ENCODE measurements around the gene FYB1.

DNA sequence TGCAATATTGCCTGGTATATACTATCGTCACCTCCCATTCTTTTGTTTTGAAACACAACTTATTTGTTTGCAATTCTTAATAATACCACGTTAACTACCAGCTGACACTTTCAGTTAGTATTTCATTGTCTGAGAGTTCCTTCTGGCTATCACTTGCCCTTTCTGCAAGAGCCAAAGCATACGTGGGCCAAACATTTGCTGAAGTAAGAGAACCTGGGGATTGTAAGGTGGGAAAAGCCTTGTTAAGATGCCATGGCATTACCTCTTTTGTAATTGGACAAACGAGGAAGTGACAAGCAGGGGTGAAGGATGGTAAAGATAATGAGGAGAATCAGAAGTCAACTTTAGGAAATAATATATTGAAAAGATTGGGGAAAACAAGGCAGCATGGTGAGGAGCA lies 47.7 kb downstream of the FYB1 start:
- TF ChIP-seq, protein P1, sequence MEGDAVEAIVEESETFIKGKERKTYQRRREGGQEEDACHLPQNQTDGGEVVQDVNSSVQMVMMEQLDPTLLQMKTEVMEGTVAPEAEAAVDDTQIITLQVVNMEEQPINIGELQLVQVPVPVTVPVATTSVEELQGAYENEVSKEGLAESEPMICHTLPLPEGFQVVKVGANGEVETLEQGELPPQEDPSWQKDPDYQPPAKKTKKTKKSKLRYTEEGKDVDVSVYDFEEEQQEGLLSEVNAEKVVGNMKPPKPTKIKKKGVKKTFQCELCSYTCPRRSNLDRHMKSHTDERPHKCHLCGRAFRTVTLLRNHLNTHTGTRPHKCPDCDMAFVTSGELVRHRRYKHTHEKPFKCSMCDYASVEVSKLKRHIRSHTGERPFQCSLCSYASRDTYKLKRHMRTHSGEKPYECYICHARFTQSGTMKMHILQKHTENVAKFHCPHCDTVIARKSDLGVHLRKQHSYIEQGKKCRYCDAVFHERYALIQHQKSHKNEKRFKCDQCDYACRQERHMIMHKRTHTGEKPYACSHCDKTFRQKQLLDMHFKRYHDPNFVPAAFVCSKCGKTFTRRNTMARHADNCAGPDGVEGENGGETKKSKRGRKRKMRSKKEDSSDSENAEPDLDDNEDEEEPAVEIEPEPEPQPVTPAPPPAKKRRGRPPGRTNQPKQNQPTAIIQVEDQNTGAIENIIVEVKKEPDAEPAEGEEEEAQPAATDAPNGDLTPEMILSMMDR (IDR thresholded peaks at IDR 0.05; ENCODE audit: insufficient read depth, low read length), result no peak
- TF ChIP-seq POLR2AphosphoS5 (IDR thresholded peaks at IDR 0.05; ENCODE audit: low read depth), result no peak
- TF ChIP-seq, protein P2, sequence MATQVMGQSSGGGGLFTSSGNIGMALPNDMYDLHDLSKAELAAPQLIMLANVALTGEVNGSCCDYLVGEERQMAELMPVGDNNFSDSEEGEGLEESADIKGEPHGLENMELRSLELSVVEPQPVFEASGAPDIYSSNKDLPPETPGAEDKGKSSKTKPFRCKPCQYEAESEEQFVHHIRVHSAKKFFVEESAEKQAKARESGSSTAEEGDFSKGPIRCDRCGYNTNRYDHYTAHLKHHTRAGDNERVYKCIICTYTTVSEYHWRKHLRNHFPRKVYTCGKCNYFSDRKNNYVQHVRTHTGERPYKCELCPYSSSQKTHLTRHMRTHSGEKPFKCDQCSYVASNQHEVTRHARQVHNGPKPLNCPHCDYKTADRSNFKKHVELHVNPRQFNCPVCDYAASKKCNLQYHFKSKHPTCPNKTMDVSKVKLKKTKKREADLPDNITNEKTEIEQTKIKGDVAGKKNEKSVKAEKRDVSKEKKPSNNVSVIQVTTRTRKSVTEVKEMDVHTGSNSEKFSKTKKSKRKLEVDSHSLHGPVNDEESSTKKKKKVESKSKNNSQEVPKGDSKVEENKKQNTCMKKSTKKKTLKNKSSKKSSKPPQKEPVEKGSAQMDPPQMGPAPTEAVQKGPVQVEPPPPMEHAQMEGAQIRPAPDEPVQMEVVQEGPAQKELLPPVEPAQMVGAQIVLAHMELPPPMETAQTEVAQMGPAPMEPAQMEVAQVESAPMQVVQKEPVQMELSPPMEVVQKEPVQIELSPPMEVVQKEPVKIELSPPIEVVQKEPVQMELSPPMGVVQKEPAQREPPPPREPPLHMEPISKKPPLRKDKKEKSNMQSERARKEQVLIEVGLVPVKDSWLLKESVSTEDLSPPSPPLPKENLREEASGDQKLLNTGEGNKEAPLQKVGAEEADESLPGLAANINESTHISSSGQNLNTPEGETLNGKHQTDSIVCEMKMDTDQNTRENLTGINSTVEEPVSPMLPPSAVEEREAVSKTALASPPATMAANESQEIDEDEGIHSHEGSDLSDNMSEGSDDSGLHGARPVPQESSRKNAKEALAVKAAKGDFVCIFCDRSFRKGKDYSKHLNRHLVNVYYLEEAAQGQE (IDR thresholded peaks at IDR 0.05; ENCODE audit: insufficient replicate concordance, low read depth), result no peak
- TF ChIP-seq GABPA (IDR thresholded peaks at IDR 0.05; ENCODE audit: low read depth), result no peak
- TF ChIP-seq SPI1 (IDR thresholded peaks at IDR 0.05; ENCODE audit: borderline replicate concordance, low read depth), result peak; percentile 85

Measured in HL-60 (cell line).